Globus pallidus (tissue), 1 donor: Measurements from ENCODE around the gene CD99.

Source experiments
- DNase-seq: peaks from one replicate; pipeline ENCODE4 v3.0.0-alpha.2; 2015; ENCODE audit warnings: low spot score

CD99 gene

GRCh38 chrX:2676794-2677675, 14.1 kb upstream of the CD99 start:
- DNase-seq, result no peak

- peak; percentile 74 for DNase-seq
Measured at GRCh38 chrX:2677764-2678163, 13.3 kb upstream of the CD99 start.

GRCh38 chrX:2678583-2678982, 12.5 kb upstream of the CD99 start:
- no peak for DNase-seq

- peak; percentile 16 for DNase-seq
Measured at GRCh38 chrX:2679534-2680485, 11.3 kb upstream of the CD99 start.

- DNase-seq, result no peak
Measured at GRCh38 chrX:2680486-2681348, 10.4 kb upstream of the CD99 start.

- no peak for DNase-seq
Measured at GRCh38 chrX:2682565-2683177, 8.4 kb upstream of the CD99 start.

- DNase-seq, result no peak
Measured at GRCh38 chrX:2684256-2684655, 6.8 kb upstream of the CD99 start.

GRCh38 chrX:2685886-2686285, 5.2 kb upstream of the CD99 start:
- DNase-seq, result no peak

- no peak for DNase-seq
Measured at GRCh38 chrX:2689773-2690666, 1.1 kb upstream of the CD99 start.

- no peak for DNase-seq
Measured at GRCh38 chrX:2691543-2692220, 587 bp downstream of the CD99 start.

GRCh38 chrX:2692221-2693112, 1.4 kb downstream of the CD99 start:
- no peak for DNase-seq

GRCh38 chrX:2693113-2694002, 2.3 kb downstream of the CD99 start:
- DNase-seq, result no peak

- DNase-seq, result no peak
Measured at GRCh38 chrX:2694914-2695267, 3.8 kb downstream of the CD99 start.

- DNase-seq, result peak; percentile 57
Measured at GRCh38 chrX:2696698-2697215, 5.7 kb downstream of the CD99 start.

- no peak for DNase-seq
Measured at GRCh38 chrX:2697306-2697705, 6.2 kb downstream of the CD99 start.

GRCh38 chrX:2697741-2698299, 6.7 kb downstream of the CD99 start:
- DNase-seq, result no peak

- DNase-seq, result no peak
Measured at GRCh38 chrX:2698604-2699003, 7.5 kb downstream of the CD99 start.
